ENCODE results near the gene HSFX4.
"Not testable (repeated sequence)": the region's sequence is repeated elsewhere in the genome, so short reads cannot be mapped to it uniquely, and the experiment has no call there.

GRCh38 chrX:149924434-149924833, 4.9 kb upstream of the HSFX4 start:
- not testable (repeated sequence) for TF ChIP-seq CTCF, POLR2A, EP300, POLR2AphosphoS5 (IDR thresholded peaks at IDR 0.05)
